Type B pancreatic cell (in vitro differentiated cells): ENCODE results near the gene KIF6. TPM values are rescaled to one million over a fixed set of nuclear protein-coding genes. Genes with fewer than 3 reads are reported as not detected.

ENCODE experiments used
- DNase-seq: peaks from one replicate; pipeline ENCODE4 v3.0.0; 2021; ENCODE audit warnings: mixed read lengths; ENCODE audit not compliant: unreplicated experiment; ENCODE audit errors: extremely low spot score
- H3K27ac Mint-ChIP-seq: 2 replicates; pipeline ENCODE4 v1.8.0; 2021; ENCODE audit warnings: mild to moderate bottlenecking, mixed read lengths
- H3K27me3 Mint-ChIP-seq: 2 replicates; pipeline ENCODE4 v1.8.0; 2021; ENCODE audit warnings: mixed read lengths
- H3K36me3 Mint-ChIP-seq: 2 replicates; pipeline ENCODE4 v1.8.0; 2021; ENCODE audit warnings: mixed read lengths
- H3K4me1 Mint-ChIP-seq: one replicate; pipeline ENCODE4 v1.8.0; 2021; ENCODE audit warnings: mixed read lengths; ENCODE audit not compliant: unreplicated experiment
- H3K4me3 Mint-ChIP-seq: 2 replicates; pipeline ENCODE4 v1.8.0; 2021; ENCODE audit warnings: mild to moderate bottlenecking, mixed read lengths
- H3K9me3 Mint-ChIP-seq: 2 replicates; pipeline ENCODE4 v1.8.0; 2021; ENCODE audit warnings: mixed read lengths
- total RNA-seq: library from RNA; stranded (reverse); gene quantifications from 2 replicates; pipeline ENCODE4 v1.2.1, GENCODE V29; 2021; ENCODE audit warnings: low replicate concordance
- TF ChIP-seq, protein P1 (sequence below): fragments of 200-600 bp; sonication (generic); conservative IDR thresholded peaks from 2 replicates; pipeline ENCODE4 v1.5.0; 2021; ENCODE audit warnings: antibody characterized with exemption, mild to moderate bottlenecking

KIF6 gene
- total RNA-seq, 1 donor from 2014 or later = 3.3 TPM

DNA sequence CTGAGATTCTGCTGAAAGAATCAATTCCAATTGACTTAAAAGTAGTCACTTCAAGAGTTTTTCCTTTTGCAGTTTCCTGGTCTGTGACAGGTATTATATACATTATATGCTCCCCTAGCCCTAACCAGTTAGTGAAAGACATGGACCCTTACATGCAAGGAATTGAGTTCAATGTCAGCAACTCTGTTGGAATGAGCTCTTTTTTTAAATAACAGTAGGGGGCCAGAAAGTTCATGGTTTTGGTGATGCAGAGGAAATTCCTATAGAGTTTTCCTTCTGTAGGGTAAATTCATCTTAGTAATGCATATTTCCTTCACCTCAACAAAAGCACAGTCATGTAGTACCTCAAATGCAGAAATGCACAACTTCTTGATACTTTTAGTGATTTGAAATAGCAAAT, 172.2 kb downstream of the KIF6 start:
- no peak overlapping the region for H3K27ac Mint-ChIP-seq
- TF ChIP-seq, protein P1, sequence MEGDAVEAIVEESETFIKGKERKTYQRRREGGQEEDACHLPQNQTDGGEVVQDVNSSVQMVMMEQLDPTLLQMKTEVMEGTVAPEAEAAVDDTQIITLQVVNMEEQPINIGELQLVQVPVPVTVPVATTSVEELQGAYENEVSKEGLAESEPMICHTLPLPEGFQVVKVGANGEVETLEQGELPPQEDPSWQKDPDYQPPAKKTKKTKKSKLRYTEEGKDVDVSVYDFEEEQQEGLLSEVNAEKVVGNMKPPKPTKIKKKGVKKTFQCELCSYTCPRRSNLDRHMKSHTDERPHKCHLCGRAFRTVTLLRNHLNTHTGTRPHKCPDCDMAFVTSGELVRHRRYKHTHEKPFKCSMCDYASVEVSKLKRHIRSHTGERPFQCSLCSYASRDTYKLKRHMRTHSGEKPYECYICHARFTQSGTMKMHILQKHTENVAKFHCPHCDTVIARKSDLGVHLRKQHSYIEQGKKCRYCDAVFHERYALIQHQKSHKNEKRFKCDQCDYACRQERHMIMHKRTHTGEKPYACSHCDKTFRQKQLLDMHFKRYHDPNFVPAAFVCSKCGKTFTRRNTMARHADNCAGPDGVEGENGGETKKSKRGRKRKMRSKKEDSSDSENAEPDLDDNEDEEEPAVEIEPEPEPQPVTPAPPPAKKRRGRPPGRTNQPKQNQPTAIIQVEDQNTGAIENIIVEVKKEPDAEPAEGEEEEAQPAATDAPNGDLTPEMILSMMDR = no peak
- H3K4me1 Mint-ChIP-seq = no peaks in the 10 kb centered on the region
- H3K9me3 Mint-ChIP-seq = no peaks in the 10 kb centered on the region
- no peak overlapping the region for H3K4me3 Mint-ChIP-seq
- no peaks in the 10 kb centered on the region for H3K36me3 Mint-ChIP-seq
- peaks cover 2% of the 10 kb centered on the region for H3K27me3 Mint-ChIP-seq
- DNase-seq = no peak

DNA sequence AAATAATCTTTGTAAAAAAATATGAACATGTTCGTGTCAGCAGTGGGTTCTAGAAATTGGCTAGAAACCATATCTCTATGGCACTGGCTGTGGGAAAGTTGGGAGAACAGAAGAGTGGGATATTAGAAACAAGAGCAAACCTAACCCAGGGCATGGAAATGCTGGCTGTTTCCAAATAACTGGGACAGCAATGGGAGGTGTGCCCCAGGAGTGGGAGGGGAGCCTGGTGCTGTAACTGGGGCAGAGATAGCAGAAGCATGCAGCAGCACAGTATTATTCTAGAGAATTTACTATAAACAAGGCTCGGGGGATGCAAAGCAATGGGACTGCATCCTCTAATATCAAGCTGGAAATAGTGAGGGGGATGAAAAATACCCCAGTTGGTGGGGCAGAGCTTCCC, 175.0 kb downstream of the KIF6 start:
- Mint-ChIP-seq H3K4me1 (no peaks in the 10 kb centered on the region), H3K4me3 (no peak overlapping the region), H3K9me3 (no peaks in the 10 kb centered on the region), H3K27me3 (peaks cover 2% of the 10 kb centered on the region), H3K36me3 (no peaks in the 10 kb centered on the region), H3K27ac (no peak overlapping the region)
- TF ChIP-seq, protein P1 = no peak
- DNase-seq = no peak

DNA sequence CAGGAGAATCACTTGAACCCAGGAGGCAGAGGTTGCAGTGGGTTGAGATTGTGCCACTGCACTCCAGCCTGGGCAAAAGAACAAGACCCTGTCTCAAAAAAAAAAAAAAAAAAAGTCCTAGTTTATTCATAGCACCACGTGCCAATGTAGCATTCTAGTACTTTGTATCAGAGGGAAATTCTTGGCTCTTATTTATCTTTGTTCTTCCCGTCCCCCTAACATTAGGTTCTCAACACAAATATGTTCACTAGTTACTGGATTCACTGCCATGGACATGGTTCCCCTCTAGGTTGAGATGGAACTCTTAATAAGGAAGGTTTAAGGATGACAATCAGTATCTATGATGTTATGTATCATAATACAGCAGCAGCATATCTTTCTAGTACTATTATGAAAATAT, 178.5 kb downstream of the KIF6 start:
- Mint-ChIP-seq H3K9me3 (no peaks in the 10 kb centered on the region), H3K36me3 (no peaks in the 10 kb centered on the region), H3K27me3 (peaks cover 2% of the 10 kb centered on the region), H3K4me1 (no peaks in the 10 kb centered on the region), H3K4me3 (no peak overlapping the region), H3K27ac (no peak overlapping the region)
- DNase-seq = no peak
- TF ChIP-seq, protein P1 = no peak

DNA sequence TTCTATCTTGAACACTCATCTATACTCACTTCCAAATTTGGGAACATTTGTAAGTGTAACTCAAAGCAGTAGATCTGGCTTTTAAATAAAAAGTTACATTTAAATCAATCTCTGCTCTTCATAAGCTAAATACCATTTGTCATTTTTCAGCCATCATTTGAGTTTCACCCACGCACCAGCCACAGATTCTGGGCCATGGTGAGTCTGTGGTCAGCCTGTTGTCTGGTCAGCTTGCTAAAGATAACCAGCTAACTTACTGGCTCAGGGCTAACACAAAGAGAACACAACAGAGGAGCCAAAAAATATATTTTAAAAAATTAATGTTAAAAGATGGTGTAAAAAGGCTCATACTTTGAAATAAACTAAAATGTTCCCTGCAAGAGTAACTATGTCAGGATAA, 181.3 kb downstream of the KIF6 start:
- Mint-ChIP-seq H3K36me3 (no peaks in the 10 kb centered on the region), H3K27me3 (no peaks in the 10 kb centered on the region), H3K9me3 (no peaks in the 10 kb centered on the region), H3K4me1 (no peaks in the 10 kb centered on the region), H3K4me3 (no peak overlapping the region), H3K27ac (no peak overlapping the region)
- TF ChIP-seq, protein P1 = no peak
- no peak for DNase-seq

DNA sequence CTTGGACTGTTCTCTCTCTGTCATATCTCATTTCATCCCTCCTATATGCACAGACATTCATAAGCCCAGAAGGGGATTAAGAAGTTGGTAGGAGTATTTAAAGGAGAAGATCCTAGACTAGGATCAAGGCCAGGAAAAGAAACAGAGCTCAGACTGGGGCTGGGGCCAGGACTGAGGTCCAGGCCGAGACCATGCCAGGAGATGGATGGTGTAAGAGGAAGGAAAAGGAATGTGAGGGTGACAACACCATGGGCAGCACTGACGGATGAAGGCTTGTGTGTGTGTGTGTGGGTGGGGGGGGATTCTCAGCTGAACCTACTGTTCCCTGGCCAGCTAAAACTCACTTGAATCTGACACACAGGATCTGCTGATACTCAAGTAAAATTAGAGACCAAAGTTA, 182.1 kb downstream of the KIF6 start:
- no peaks in the 10 kb centered on the region for H3K9me3 Mint-ChIP-seq
- TF ChIP-seq, protein P1 = no peak
- no peak overlapping the region for H3K4me3 Mint-ChIP-seq
- no peaks in the 10 kb centered on the region for H3K27me3 Mint-ChIP-seq
- H3K36me3 Mint-ChIP-seq = no peaks in the 10 kb centered on the region
- DNase-seq = no peak
- H3K4me1 Mint-ChIP-seq = no peaks in the 10 kb centered on the region
- H3K27ac Mint-ChIP-seq = no peak overlapping the region

DNA sequence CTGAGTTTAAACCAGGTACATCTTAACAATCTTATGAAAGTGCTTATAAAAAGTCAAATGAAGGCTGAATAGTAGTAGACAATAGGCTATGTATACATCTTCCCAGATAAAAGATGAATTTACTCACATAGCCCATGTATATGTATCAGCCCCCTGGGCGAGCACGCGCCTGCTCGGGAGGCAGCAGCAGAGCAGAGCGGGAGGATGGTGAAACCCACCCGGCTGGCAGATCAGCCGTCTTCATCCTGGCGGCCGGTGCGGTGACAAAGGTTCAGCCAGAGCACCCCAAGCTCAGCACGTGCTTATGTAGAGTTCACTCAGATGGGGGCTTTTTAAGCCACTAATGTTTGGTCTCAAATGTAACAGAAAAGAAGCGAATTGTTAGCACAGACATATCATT, 184.8 kb downstream of the KIF6 start:
- H3K27me3 Mint-ChIP-seq = no peaks in the 10 kb centered on the region
- no peaks in the 10 kb centered on the region for H3K4me1 Mint-ChIP-seq
- TF ChIP-seq, protein P1 = no peak
- no peak for DNase-seq
- H3K27ac Mint-ChIP-seq = no peak overlapping the region
- no peak overlapping the region for H3K4me3 Mint-ChIP-seq
- no peaks in the 10 kb centered on the region for H3K9me3 Mint-ChIP-seq
- H3K36me3 Mint-ChIP-seq = no peaks in the 10 kb centered on the region
